ENCODE measurements around the gene DIPK1B.
A peak's percentile ranks its signal among the peaks of the same experiment; 100 is the strongest.

Gene DIPK1B

GRCh38 chr9:136697146-136697820, 15.1 kb upstream of the DIPK1B start:
- DNase-seq (ENCODE audit: extremely low read depth, insufficient read length), result no peak
- Histone ChIP-seq H3K4me3 (replicated peaks; ENCODE audit: low read depth, low read length) (no peak overlapping the region), H3K36me3 (ENCODE audit: control insufficient read depth, insufficient read depth, low read length) (no peaks in the 10 kb centered on the region), H3K27me3 (replicated peaks; ENCODE audit: control insufficient read depth, insufficient read depth, low read length) (no peaks in the 10 kb centered on the region; the same call in 1 of the 2 replicates)
- TF ChIP-seq, protein P1, sequence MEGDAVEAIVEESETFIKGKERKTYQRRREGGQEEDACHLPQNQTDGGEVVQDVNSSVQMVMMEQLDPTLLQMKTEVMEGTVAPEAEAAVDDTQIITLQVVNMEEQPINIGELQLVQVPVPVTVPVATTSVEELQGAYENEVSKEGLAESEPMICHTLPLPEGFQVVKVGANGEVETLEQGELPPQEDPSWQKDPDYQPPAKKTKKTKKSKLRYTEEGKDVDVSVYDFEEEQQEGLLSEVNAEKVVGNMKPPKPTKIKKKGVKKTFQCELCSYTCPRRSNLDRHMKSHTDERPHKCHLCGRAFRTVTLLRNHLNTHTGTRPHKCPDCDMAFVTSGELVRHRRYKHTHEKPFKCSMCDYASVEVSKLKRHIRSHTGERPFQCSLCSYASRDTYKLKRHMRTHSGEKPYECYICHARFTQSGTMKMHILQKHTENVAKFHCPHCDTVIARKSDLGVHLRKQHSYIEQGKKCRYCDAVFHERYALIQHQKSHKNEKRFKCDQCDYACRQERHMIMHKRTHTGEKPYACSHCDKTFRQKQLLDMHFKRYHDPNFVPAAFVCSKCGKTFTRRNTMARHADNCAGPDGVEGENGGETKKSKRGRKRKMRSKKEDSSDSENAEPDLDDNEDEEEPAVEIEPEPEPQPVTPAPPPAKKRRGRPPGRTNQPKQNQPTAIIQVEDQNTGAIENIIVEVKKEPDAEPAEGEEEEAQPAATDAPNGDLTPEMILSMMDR (IDR thresholded peaks at IDR 0.05; ENCODE audit: insufficient read depth, low read length, poor library complexity, severe bottlenecking), result no peak

DNA sequence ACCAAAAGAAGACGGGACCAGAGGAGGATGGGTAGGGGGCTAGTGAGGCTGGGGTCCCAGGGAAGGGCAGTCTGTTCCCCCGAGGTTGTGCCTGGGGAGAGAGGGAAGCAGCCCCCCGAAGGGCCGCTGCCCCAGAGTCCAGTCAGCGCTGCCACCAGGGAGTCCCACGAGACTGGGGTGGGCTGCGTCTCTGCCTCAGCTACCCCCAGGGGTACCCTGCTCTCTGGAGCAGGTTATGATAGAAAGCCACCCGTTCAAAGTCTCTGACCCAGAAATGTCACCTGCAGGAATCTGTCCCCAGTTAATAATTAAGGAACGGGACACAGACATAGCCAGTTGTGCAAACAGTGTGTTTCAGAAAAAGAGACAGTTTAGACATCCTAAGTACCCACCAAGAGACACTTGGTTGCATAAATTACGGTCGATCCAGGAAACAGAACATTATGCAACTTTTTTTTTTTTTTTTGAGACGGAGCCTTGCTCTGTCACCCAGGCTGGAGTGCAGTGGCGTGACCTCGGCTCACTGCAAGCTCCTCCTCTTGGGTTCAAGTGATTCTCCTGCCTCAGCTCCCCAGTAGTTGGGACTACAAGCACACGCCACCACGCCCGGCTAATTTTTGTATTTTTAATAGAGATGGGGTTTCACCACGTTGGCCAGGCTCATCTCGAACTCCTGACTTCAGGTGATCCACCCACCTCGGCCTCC, 14.4 kb upstream of the DIPK1B start:
- Histone ChIP-seq H3K4me3 (replicated peaks; ENCODE audit: low read depth, low read length) (no peak overlapping the region), H3K27me3 (replicated peaks; ENCODE audit: control insufficient read depth, insufficient read depth, low read length) (no peaks in the 10 kb centered on the region; the same call in 1 of the 2 replicates), H3K36me3 (ENCODE audit: control insufficient read depth, insufficient read depth, low read length) (no peaks in the 10 kb centered on the region)
- TF ChIP-seq, protein P1 (IDR thresholded peaks at IDR 0.05; ENCODE audit: insufficient read depth, low read length, poor library complexity, severe bottlenecking), result no peak
- DNase-seq (ENCODE audit: extremely low read depth, insufficient read length), result no peak

DNA sequence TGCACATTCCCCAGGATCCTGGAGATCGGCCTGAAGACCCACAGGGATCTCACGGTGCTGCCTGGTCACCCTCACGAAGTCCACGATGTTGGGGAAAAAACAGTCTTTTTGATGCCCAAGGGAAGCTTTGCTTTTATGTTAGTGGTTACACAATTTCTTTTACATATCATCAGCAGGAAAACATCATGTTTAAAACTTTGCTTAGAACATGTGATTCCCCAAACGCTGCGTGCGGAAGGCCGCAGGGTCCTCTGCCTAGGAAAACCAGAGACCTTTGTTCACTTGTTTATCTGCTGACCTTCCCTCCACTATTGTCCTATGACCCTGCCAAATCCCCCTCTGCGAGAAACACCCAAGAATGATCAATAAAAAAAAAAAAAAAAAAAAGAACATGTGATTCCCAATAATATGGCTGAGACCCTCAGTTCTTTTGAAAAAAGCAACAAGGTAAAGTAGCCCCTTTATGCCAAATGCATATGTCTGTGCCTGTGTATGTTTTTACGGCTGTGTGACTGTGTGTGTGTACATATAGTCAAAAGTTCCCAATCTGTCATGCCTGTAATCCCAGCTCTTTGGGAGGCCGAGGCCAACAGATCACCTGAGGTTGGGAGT, 13.6 kb upstream of the DIPK1B start:
- no peaks in the 10 kb centered on the region for H3K36me3 ChIP-seq (ENCODE audit: control insufficient read depth, insufficient read depth, low read length)
- no peaks in the 10 kb centered on the region; the same call in 1 of the 2 replicates for H3K27me3 ChIP-seq (replicated peaks; ENCODE audit: control insufficient read depth, insufficient read depth, low read length)
- TF ChIP-seq, protein P1 (IDR thresholded peaks at IDR 0.05; ENCODE audit: insufficient read depth, low read length, poor library complexity, severe bottlenecking), result no peak
- DNase-seq (ENCODE audit: extremely low read depth, insufficient read length), result no peak
- H3K4me3 ChIP-seq (replicated peaks; ENCODE audit: low read depth, low read length), result no peak overlapping the region

- no peaks in the 10 kb centered on the region for H3K36me3 ChIP-seq (ENCODE audit: control insufficient read depth, insufficient read depth, low read length)
- TF ChIP-seq, protein P1 (IDR thresholded peaks at IDR 0.05; ENCODE audit: insufficient read depth, low read length, poor library complexity, severe bottlenecking), result no peak
- no peaks in the 10 kb centered on the region; the same call in 1 of the 2 replicates for H3K27me3 ChIP-seq (replicated peaks; ENCODE audit: control insufficient read depth, insufficient read depth, low read length)
- no peak for DNase-seq (ENCODE audit: extremely low read depth, insufficient read length)
- no peak overlapping the region for H3K4me3 ChIP-seq (replicated peaks; ENCODE audit: low read depth, low read length)
Measured at GRCh38 chr9:136700304-136700703, 12.1 kb upstream of the DIPK1B start.

DNA sequence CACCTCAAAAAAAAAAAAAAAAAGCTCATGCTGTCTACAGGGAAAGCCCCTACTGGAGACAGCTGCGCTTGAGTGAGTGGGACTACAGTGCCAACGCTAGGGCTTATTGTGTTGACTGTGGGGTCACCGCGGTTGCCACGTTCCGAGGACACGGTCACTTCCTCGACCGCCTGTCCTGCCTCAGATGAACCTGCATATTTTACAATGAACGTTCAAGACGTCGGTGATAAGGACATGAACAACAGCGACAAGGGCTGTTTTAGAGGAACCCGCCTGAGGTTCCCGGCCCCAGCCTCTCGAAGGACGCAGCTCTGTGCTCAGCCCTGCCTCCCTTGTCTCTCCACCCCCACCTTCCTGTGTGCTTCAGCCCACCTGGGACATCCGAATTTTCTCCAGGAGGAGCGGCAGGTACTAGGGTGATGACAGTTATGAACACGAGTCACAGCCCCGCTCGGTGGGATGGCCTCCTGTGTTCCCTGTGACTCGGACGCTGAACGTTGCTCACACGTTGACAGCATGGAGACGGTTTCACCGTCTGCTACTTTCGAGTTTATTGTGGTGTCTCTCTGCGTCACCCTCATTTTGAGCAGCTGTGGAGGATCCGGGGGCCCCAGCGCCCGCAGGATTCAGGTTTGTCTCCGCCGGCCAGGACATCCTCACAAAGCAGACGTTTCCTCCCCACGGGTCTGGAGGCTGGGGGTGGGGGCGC, 11.3 kb upstream of the DIPK1B start:
- TF ChIP-seq, protein P1 (IDR thresholded peaks at IDR 0.05; ENCODE audit: insufficient read depth, low read length, poor library complexity, severe bottlenecking), result no peak
- H3K36me3 ChIP-seq (ENCODE audit: control insufficient read depth, insufficient read depth, low read length), result no peaks in the 10 kb centered on the region
- H3K4me3 ChIP-seq (replicated peaks; ENCODE audit: low read depth, low read length), result peak overlapping the region; percentile 44
- H3K27me3 ChIP-seq (replicated peaks; ENCODE audit: control insufficient read depth, insufficient read depth, low read length), result no peaks in the 10 kb centered on the region; the same call in 1 of the 2 replicates
- peak; percentile 77 for DNase-seq (ENCODE audit: extremely low read depth, insufficient read length)
